Pons (tissue), 1 donor: ENCODE measurements around the gene CACNA1G.

Experiments used
- DNase-seq: peaks from one replicate; pipeline ENCODE4 v3.0.0-alpha.2; 2016; ENCODE audit warnings: low spot score

CACNA1G gene

DNA sequence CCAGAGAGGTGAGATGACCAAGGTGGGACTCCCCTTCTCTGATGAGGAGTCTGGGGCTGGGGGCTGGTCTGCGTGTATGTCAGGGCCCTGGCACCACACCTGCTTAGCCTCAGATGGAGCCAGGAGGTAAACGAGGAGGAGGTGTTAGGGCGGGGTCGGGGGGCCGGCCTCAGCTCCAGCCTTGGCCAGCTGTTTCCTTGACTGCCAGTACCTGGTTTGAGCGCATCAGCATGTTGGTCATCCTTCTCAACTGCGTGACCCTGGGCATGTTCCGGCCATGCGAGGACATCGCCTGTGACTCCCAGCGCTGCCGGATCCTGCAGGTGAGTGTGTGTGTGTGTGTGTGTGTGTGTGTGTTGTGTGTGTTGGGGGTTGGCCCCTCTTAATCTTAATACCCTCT is 8.1 kb downstream of the CACNA1G start:
- no peak for DNase-seq

DNA sequence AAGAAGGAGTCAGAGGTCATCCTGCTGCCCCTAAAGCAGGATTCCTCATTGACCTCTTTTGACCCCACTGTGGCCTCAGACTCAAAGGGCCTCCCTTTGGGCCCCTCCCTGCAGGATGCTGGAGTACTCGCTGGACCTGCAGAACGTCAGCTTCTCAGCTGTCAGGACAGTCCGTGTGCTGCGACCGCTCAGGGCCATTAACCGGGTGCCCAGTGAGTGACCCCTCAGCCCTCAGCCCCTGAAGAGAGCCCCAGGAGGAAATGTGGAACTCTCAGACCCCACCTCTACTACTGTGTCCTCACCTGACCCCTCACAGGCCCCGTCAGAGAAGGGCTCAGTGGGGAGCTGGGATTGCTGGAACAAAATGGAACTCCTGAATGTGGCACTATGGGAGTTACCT is 9.1 kb downstream of the CACNA1G start:
- DNase-seq, result no peak

DNA sequence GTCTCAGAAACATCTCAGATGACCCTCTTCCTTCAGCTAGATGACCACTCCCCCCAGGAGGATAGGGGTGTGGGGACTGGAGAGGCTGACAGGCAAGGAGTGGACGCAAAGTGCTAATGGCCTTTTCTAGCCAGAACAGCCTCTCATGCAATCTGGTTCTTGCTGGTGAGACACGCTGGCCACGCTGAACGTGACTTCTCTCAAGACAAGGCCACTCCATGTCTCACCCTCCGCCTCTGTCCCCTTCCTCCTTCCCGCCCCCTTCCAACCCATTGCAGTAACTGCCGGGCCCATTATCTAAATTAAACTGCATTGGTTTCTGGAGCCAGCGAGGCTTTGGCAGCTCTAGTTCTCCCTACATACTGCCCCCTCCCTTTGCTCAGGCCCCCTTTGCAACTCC is 9.5 kb downstream of the CACNA1G start:
- DNase-seq, result no peak

DNA sequence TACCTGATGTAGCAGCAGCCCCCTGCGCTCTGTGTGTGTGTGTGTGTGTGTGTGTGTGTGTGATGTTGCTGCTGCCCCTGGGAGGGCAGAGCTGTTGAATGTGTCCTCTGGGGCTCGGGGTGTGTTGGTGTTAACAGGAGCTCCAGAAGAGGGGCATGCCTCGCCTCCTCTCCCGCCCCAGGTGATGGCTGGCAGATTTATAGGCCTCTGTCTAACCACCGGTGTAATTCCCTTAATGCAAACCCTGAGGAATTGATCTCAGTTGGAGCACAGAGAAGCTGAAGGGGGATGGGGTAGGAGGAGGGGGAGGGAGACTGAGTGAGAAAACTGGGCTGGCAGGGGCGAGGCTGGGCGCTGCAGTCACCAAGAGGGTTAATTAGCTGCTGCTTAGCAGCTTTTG is 10.0 kb downstream of the CACNA1G start:
- DNase-seq, result no peak

DNA sequence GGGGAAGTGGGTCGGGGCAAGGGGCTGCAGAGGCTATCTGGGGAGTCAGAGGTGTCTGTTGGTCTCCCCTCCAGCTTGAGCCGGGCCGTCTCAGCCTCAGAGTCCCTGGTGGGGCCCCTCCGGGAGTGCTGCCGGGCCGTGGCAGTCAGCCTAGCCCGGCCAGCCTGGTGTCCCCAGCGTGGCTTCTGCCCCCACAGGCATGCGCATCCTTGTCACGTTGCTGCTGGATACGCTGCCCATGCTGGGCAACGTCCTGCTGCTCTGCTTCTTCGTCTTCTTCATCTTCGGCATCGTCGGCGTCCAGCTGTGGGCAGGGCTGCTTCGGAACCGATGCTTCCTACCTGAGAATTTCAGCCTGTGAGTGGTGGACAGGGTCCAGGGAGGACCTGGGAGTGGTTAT is 11.2 kb downstream of the CACNA1G start:
- no peak for DNase-seq

DNA sequence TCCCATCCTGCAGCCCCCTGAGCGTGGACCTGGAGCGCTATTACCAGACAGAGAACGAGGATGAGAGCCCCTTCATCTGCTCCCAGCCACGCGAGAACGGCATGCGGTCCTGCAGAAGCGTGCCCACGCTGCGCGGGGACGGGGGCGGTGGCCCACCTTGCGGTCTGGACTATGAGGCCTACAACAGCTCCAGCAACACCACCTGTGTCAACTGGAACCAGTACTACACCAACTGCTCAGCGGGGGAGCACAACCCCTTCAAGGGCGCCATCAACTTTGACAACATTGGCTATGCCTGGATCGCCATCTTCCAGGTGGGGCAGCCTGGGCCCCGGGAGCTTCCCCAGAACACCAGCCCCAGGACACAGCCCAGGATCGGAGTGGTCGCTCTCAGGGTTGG is 12.0 kb downstream of the CACNA1G start:
- DNase-seq, result no peak

DNA sequence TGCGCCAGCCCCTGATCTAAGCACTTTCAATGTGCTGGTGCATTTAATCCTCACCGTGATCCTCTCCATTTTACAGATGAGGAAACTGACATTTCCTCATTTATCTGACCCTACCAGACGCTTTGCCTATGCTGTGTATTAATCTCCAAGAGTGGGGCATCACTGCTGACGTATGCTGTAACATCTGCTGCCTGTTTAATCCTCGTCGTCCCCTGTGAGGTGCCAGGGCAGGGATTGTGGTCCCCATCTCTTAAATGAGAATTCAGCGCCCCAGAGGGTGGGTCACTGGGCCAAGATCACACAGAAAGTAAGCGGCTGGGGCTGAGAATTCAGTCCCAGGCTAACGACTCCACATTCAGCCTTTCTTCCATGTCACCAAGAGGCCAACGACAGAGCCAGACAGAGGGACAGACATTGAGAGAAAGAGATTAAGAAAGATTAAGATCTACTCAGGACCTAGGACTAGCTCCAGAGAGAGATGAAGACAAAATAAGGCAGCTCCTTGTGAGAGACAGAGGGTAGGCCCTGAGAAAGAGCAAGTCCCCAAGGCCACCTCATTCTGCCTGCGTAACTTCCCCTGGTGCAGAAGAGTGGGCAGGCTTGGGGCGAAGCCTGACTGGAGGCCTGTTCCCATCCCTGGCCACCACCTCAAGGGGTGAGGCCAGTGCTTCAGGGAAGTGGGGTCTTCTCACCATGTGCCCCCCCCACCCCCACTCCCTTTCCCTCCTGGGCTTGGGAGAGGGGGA is 13.5 kb downstream of the CACNA1G start:
- DNase-seq, result no peak

DNA sequence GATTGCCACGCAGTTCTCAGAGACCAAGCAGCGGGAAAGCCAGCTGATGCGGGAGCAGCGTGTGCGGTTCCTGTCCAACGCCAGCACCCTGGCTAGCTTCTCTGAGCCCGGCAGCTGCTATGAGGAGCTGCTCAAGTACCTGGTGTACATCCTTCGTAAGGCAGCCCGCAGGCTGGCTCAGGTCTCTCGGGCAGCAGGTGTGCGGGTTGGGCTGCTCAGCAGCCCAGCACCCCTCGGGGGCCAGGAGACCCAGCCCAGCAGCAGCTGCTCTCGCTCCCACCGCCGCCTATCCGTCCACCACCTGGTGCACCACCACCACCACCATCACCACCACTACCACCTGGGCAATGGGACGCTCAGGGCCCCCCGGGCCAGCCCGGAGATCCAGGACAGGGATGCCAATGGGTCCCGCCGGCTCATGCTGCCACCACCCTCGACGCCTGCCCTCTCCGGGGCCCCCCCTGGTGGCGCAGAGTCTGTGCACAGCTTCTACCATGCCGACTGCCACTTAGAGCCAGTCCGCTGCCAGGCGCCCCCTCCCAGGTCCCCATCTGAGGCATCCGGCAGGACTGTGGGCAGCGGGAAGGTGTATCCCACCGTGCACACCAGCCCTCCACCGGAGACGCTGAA is 15.2 kb downstream of the CACNA1G start:
- no peak for DNase-seq

DNA sequence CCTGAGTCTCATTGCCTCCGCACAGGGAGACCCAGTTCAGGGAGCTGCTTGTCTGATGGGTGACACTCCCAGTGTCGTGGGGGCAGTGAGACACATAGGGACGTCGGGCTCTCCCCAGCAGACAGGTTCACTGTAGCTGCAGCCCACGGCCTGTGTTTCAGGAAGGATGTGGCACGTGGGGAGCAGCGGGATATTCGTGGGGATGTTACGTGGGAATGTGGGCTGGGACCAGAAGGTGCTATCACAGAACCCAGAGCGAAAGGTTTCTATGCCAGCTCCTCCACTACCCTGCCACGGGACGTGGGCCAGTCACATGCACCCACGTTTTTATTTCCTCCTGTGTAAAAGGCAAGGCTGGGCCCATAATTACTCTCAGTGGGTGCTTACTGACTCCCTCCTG is 16.3 kb downstream of the CACNA1G start:
- no peak for DNase-seq

DNA sequence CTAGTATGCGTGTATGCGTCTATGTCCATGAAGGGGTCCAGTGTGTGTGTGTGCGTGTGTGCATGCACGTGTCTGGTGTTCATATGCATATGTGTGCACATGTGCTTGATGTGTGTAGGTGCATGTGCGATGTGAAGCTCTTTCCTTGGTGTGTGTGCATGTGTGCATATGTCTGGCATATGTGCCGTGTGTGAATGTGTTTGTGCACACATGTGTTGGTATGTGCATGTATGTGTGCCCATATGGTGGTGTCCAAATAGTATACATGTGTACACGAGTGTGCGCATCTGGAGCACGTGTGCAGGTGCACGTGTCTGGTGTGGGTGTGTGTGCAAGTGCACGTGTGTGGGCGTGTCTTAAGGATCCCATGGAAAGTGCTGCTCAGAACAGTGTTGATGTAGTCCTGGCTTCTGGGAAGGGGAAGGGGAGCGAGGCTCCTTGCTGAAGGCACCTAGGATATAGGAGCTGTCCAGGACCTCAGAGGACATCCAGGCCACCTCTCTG is 17.0 kb downstream of the CACNA1G start:
- DNase-seq, result no peak

DNA sequence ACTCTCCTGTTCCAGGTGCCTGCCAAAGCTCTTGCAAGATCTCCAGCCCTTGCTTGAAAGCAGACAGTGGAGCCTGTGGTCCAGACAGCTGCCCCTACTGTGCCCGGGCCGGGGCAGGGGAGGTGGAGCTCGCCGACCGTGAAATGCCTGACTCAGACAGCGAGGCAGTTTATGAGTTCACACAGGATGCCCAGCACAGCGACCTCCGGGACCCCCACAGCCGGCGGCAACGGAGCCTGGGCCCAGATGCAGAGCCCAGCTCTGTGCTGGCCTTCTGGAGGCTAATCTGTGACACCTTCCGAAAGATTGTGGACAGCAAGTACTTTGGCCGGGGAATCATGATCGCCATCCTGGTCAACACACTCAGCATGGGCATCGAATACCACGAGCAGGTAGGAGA is 17.7 kb downstream of the CACNA1G start:
- no peak for DNase-seq

DNA sequence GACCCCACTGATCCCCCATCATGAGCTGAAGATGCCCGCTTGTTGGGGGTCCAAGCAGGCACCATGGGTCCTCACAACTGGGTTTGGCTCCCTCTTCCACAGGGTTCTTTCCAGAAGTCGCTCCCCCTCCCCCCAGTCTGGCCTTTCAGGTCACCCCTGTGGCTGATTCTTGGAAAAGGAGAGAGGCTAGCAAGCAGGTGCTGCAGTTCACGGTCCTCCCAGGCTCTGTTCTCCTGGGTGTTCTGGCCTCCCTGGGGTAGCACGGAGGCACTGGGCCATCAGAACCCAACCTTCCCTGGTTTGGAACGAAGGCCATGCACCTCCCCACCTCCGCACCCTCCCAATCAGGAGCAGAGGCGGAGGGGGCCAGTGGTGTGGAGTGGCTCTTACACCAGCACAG is 18.9 kb downstream of the CACNA1G start:
- no peak for DNase-seq

DNA sequence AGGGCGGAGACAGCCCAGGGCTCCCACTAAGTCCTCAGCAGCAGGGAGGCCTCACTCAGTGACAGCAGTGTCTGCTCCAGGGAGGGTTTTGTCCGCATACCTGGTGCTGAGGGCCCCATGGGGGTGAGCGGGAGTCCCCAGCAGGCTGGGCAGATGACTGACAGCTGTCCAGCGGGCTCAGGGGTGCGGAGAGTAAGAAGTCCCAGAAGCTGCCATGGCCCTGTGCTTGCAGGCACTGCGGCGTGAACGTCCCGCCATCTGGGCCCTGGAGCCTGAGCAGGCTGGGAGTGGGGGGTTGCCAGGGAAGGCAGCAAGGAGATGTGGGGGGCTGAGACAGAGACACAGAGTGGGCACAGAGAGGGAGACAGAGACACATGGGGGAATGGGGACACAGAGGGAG is 20.1 kb downstream of the CACNA1G start:
- no peak for DNase-seq

DNA sequence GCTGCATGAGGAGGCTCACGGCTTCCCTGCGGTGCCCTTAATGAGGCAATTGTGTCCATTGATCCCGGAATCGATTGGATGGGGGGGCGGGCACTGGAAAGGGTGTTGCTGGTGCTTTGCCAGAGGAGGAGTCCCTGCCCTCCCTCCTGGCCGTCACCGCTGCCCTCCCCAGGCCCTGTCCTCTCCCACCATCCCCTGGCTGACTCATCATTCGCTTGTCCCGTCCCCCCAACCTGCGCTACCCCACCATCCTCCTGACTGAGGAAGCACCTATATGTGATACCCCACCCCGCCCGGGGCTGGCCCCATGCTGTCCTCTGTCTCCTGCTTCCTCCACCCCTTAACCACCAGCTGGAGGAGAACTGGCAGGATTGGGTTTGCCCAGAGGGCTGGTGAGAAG is 20.8 kb downstream of the CACNA1G start:
- DNase-seq, result no peak

DNA sequence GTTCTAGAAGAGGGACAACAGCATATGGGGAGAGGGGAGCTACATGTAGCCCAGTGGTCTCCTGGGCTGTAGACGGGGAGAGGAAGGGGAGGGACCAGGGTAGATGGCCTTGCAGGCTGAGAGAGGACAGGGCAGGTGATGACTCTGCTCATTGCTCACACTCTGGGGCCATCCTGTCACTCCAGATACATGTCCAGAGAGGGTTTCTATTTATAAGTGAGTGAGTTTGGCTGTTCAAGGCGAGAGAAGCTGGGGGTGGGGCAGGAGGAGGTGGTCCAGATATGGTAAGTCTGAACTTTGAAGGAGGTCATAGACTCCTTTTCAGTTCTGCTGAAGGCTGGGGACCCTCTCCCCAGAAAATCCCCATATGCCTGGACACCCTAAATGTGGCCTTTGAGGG is 22.2 kb downstream of the CACNA1G start:
- DNase-seq, result no peak

DNA sequence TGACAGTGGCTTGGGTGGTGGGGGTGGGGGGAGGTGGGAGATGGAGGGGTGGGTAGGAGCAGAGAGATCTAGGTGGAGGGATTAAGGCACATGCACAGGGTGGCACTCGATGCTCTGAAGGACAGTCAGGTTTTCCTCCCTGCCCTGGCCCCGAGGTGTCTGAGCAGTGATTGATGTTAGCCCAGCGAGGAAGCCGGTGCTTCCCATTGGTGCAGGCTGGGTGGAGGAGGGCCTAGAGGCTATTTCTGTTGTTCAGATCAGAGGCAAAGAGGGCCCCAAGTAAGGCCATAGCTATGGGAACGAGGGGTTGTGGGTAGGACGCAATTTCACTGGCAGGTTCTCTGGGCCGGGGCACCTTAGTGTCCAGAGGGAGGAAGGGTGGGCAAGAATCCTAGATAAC is 23.1 kb downstream of the CACNA1G start:
- DNase-seq, result no peak

DNA sequence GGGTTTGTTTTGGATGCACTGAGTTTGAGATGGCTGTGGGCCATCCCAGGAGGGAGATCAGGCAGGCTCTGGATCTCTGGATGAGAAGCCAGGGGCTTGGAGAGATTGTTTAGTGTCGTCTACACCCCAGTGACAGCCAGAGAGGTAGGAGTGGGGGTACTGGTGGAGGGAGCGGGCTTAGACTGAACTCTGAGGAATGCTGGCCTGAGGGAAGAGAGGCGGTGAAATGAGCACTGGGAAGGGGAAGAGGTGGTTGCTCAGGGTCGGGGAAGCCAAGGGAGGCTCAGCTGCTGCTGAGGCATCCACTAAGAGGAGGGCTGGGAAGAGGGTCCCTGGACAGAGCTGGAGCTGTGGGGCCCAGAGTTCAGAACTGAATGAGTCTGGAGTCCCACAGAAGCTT is 23.6 kb downstream of the CACNA1G start:
- DNase-seq, result no peak

DNA sequence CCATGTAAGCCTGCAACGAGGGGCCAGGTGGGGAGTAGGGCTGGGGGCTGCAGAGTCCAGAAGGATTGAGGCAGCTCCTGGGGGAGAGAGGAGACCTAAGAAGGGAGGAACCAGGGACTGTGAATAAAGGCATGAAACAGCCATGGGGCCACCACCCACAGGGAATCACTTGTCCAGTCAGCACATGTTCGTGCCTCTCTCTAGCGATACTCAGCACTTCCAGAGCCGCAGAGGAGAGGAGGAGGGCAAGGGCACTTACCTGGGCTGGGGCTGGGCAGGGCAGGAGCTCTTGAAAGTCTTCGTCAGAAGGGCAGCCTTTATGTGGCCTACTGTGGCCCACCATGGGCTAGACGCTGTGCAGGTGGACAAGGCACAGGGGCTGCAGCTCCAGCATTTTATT is 24.2 kb downstream of the CACNA1G start:
- no peak for DNase-seq

DNA sequence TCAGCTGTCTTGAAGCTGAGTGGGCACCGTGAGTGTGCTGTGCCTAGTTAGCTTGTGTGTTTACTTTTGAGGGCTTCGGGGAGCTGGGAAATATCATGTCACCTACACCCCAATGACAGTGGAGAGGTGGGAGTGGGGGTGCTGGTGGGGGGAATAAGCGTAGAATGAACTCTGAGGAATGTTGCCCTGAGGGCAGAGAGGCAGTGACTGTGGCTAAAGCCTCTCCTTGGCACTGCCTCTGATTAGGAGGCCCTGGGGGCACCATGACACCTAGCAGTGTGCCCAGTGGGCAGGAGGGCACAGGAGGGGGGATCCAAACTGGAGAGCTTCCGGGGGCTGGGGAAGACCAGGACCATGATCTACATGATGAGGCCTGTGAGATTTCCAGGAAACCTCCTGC is 24.8 kb downstream of the CACNA1G start:
- no peak for DNase-seq

DNA sequence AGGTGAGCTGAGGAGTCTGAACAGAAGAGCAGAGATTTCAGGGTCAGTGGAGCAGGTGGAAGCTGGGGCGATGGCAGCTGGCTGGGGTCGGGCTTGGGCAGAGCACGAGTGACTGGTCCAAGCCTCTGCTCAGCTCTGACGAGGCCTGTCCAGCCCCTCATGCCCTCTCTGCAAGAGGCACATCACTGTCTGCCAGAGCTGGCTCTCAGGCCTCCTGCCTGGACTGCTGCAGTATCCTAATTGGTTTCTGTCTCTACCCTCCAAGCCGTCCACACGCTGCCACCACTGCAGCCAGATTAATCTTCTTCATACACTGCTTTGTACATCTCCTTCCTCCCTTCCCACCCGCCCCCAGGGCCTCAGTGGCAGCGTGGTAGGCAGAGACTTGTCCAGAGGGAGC is 25.4 kb downstream of the CACNA1G start:
- no peak for DNase-seq

DNA sequence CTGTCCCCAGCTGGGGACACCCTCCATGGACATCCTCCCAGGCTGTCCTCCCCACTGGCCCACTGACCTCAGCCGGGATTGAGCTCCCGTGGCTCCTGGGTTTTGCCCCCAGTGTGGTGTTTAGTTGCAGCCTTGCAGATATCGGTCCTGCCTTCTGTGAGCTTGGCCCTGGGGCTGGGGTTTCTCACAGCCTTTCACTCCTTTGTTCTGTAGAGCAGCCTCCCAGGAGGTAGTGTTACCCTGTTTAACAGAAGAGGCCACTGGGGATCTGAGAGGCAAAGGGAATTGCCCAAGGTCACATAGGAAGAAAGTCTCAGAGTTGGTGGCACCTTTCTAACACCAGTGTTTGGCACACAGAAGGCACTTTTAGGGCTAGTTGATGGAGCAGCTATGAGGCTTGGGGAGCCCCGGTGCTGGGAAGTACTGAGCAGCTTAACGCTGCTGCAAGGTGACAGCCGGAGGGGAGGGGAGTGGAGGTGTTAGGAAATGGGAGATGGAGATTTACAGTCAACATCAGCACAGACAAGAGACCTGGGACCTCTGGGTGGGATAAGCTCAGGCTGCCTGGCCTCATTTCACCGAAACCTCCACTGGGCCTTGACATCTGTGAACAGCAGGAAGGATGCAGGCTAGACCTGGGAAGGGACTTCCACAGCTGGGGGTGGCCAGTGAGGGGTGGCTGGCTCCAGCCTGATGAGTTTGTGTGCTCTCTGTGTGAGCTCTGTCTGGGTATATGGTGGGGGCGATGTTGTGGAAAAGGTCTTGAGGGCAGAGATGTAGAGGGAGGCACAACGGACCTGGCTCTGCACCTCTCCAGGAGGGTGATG is 26.1 kb downstream of the CACNA1G start:
- no peak for DNase-seq

DNA sequence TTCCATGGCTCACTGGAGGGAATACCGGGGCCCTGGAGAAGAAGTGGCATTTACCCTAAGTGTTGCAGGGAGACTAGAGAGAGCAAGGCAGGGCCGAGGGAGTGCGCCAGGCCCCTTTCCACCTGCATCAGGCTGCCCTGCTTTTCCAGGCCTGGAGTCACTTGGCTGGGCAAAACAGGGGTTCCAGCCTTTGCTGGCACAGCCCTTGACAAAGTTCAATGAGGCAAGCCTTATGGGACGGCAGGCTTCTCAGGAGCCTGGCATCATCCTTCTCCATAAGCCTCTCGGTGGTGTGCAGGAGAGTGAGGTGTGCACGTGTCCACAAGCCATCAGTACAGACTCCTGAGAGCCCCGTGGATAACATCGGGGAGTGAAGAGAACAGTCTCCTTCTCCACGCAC is 27.1 kb downstream of the CACNA1G start:
- DNase-seq, result no peak
